Prostate gland (tissue), 2 donors: ENCODE measurements around the gene MAP10. TPM values are rescaled to one million over a fixed set of nuclear protein-coding genes. Genes with fewer than 3 reads are reported as not detected.

Experiments used
- DNase-seq: peaks from one replicate; pipeline ENCODE4 v3.0.0-alpha.2; 2019; ENCODE audit warnings: low spot score
- H3K27ac ChIP-seq, 2 donors: fragments of 200-600 bp; sonication (generic); 2 replicates each; pipeline ENCODE4 v1.5.1; 2017 to 2019
- H3K27me3 ChIP-seq: fragments of 200-600 bp; sonication (generic); replicated peaks from 2 replicates; pipeline ENCODE4 v1.5.1; 2019; ENCODE audit not compliant: insufficient read depth
- H3K36me3 ChIP-seq, 2 donors: fragments of 200-600 bp; sonication (generic); 1 replicate in 1 of 2; 2 replicates in 1 of 2; pipeline versions ENCODE4 v1.5.1 to v1.8.1; 2017 to 2019
- H3K4me1 ChIP-seq: fragments of 200-600 bp; sonication (generic); replicated peaks from 2 replicates; pipeline ENCODE4 v1.5.1; 2019
- H3K4me3 ChIP-seq, 2 donors: fragments of 200-600 bp; sonication (generic); 2 replicates each; pipeline ENCODE4 v1.5.1; 2017 to 2019
- H3K9me3 ChIP-seq: fragments of 200-600 bp; sonication (generic); 2 replicates; pipeline ENCODE4 v1.5.1; 2017
- POLR2A ChIP-seq: fragments of 450-650 bp; IDR thresholded peaks from one replicate; pipeline ENCODE4 v1.6.1; 2016; ENCODE audit warnings: antibody characterized with exemption, mild to moderate bottlenecking
- POLR2AphosphoS5 ChIP-seq: sonication (generic); formaldehyde crosslinking; IDR thresholded peaks from one replicate; pipeline ENCODE4 v1.6.1; 2017; ENCODE audit warnings: antibody characterized with exemption
- WGBS: methylation state at CpG from one replicate; pipeline ENCODE4 v1.1.5; 2018; 5-methylcytosine and 5-hydroxymethylcytosine counted together
- intact Hi-C: fragments of 100-400 bp; cut with DNase I; formaldehyde crosslinking; loops from one replicate; pipeline ENCODE4 v1.14.2; 2022
- total RNA-seq, 2 donors: library from RNA; depleted of rRNA; stranded (reverse); fragments of >200 nt; gene quantifications; one replicate each; pipeline ENCODE4 v1.1.0, GENCODE V29; 2016
- TF ChIP-seq, protein P1 (sequence below), 4 experiments: fragments of 200-600 bp in 2 of 4; fragments of 450-650 bp in 2 of 4; sonication (generic) in 2 of 4; IDR thresholded peaks; 1 replicate in 3 of 4; 2 replicates in 1 of 4; pipeline ENCODE4 v1.5.1; 2016 to 2019; ENCODE audit warnings: antibody characterized with exemption in 4 of 4, mild to moderate bottlenecking in 2 of 4, moderate library complexity in 2 of 4

Gene MAP10
- total RNA-seq, 2 donors from 2014 or later: 0.82 to 6.2 TPM

DNA sequence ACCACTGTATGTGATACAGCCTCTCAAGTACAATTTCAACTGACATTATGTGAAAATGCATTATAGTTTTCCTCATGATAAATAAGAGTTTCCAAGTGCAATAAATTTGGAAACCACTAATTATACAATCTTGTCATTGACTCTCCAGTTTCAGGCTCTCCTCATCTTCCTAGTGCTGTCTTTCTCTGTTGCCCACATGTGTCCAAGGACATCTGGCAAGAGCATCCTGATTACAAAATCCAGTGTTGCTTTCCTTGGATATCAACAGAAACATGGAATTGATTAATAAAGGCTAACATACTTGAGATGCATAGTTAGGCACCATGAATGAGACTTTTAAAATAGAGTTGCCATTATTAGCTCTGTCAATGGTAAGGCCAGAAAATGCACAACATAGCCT lies 15.6 kb upstream of the MAP10 start:
- no peaks in the 10 kb centered on the region for H3K27me3 ChIP-seq
- H3K4me3 ChIP-seq: no peak overlapping the region
- H3K27ac ChIP-seq: no peak overlapping the region
- H3K9me3 ChIP-seq: no peaks in the 10 kb centered on the region
- intact Hi-C loops: no loop called here
- H3K36me3 ChIP-seq: no peaks in the 10 kb centered on the region
- no peak for TF ChIP-seq POLR2AphosphoS5
- H3K4me1 ChIP-seq: no peaks in the 10 kb centered on the region
- DNase-seq: no peak

DNA sequence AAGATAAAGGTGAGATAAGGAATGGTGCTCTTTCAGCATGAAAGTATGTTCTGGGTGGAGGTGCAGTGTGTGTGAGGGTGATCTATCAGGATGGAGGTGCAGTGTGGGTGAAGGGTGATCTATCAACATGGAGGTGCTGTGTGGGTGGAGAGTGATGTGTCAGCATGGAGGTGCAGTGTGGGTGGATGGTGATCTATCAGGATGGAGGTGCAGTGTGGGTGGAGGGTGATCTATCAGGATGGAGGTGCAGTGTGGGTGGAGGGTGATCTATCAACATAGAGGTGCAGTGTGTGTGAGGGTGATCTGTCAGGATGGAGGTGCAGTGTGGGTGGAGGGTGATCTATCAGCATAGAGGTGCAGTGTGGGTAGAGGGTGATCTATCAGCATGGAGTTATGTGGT lies 12.3 kb upstream of the MAP10 start:
- intact Hi-C loops: no loop called here
- H3K36me3 ChIP-seq: no peaks in the 10 kb centered on the region
- no peaks in the 10 kb centered on the region for H3K4me1 ChIP-seq
- DNase-seq: no peak
- no peaks in the 10 kb centered on the region for H3K27me3 ChIP-seq
- H3K4me3 ChIP-seq: no peak overlapping the region
- no peak overlapping the region for H3K27ac ChIP-seq
- H3K9me3 ChIP-seq: no peaks in the 10 kb centered on the region
- TF ChIP-seq, protein P1, sequence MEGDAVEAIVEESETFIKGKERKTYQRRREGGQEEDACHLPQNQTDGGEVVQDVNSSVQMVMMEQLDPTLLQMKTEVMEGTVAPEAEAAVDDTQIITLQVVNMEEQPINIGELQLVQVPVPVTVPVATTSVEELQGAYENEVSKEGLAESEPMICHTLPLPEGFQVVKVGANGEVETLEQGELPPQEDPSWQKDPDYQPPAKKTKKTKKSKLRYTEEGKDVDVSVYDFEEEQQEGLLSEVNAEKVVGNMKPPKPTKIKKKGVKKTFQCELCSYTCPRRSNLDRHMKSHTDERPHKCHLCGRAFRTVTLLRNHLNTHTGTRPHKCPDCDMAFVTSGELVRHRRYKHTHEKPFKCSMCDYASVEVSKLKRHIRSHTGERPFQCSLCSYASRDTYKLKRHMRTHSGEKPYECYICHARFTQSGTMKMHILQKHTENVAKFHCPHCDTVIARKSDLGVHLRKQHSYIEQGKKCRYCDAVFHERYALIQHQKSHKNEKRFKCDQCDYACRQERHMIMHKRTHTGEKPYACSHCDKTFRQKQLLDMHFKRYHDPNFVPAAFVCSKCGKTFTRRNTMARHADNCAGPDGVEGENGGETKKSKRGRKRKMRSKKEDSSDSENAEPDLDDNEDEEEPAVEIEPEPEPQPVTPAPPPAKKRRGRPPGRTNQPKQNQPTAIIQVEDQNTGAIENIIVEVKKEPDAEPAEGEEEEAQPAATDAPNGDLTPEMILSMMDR (IDR thresholded peaks at IDR 0.05): no peak
- TF ChIP-seq POLR2AphosphoS5: no peak
- TF ChIP-seq POLR2A: no peak

DNA sequence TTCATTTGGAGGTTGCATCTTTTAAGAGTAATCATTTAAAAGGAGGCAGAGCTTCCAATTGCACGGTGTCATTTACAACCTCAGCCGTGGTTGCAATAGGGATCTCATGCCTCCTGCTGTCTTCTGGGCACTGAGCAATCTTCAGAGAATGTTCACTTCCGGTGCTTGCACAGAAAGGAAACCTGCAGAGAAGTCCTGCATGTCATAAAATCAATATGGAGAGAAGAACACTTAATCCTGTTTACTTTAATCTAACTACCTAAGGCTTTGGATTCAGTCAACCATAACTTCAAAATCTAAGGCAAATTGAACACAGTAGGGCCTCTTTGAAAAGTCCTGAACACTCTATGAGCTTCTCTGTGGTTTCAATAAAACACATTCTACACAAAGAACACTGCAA lies 11.3 kb upstream of the MAP10 start:
- peak; percentile 13 for DNase-seq

DNA sequence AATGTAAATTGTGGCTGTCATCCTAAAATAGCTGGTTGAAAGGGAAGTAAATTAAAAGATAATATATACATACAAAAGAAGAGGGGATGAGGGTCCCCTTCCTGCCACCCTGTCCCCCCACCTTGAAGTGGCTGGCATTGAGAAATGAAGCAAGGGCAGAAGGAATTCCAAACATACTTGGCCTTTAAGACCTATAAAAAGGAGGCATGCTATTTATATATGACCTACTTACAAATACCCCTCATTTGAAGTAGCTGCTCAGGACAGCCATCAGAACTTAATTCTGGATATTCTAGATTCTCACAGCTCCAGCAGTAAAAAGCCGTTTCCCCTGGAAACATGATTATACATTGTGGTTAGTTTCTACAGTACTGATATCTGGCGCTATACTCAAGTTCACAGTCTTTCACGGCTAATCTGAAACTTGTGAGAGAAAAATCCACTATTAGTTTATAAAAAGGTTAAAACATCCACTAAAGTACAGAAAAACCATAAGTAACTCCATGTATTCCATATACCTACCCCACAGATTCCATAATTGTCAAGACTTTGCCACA lies 9.6 kb upstream of the MAP10 start:
- no peak overlapping the region for H3K4me3 ChIP-seq
- H3K27ac ChIP-seq: no peak overlapping the region
- 81% methylated on average over 3 of the region's 3 CpGs for WGBS
- H3K9me3 ChIP-seq: no peaks in the 10 kb centered on the region
- TF ChIP-seq, protein P1 (IDR thresholded peaks at IDR 0.05): no peak
- TF ChIP-seq POLR2A: no peak
- TF ChIP-seq POLR2AphosphoS5: no peak
- no peaks in the 10 kb centered on the region for H3K36me3 ChIP-seq
- no peak for DNase-seq
- intact Hi-C loops: loop anchor here (5.0 kb wide), 1 partner anchor 158 kb away; no protein-coding TSS in a partner anchor
- no peaks in the 10 kb centered on the region for H3K27me3 ChIP-seq
- no peaks in the 10 kb centered on the region for H3K4me1 ChIP-seq

More for the DNA sequence above, 11.3 kb upstream of the MAP10 start:
- Histone ChIP-seq H3K36me3 (no peaks in the 10 kb centered on the region), H3K4me1 (no peaks in the 10 kb centered on the region), H3K27me3 (no peaks in the 10 kb centered on the region), H3K27ac (no peak overlapping the region), H3K9me3 (no peaks in the 10 kb centered on the region), H3K4me3 (no peak overlapping the region)
- WGBS: 19% methylated on average over 3 of the region's 3 CpGs
- TF ChIP-seq POLR2AphosphoS5: peak; percentile 50
- TF ChIP-seq, protein P1 (IDR thresholded peaks at IDR 0.05): peak in 3 of 4 experiments; percentile 11 to 22 (median 13)
- no peak for TF ChIP-seq POLR2A
- intact Hi-C loops: no loop called here

DNA sequence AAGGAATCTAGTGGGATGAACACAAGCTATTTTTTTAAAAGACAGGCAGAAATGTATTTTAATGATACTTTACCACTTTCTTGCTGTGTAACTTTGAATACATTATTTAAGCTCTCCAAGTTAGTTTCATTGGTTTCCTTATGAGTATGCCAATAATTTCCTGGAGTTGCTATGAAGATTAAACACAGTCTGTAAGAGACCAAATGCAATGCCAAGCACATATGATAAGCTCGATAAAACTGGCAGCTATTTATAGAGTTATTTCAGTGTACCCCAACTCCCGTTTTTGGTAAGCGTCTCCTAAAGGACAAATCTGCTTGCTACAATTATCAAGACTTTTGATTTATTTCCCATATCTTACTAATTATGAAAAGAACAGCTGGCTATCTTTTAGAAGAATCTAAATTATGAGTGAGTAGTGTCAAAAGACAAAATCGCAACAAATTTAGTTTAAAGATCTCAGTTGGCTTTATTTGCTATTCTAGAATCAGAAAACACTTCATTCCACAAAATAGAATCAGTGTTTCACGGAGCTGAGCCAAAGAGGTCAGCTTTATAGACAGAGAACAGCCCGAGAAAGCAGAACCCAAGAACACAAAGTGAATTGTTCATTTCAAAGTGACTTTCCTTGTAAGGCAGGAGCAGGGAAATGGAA lies 7.2 kb upstream of the MAP10 start:
- H3K27me3 ChIP-seq: no peaks in the 10 kb centered on the region
- H3K36me3 ChIP-seq: no peaks in the 10 kb centered on the region
- no peaks in the 10 kb centered on the region for H3K9me3 ChIP-seq
- no peaks in the 10 kb centered on the region for H3K4me1 ChIP-seq
- H3K27ac ChIP-seq: no peak overlapping the region
- intact Hi-C loops: loop anchor here (5.0 kb wide), 1 partner anchor 161 kb away; no protein-coding TSS in a partner anchor
- H3K4me3 ChIP-seq: no peak overlapping the region
- no peak for DNase-seq
- no peak for TF ChIP-seq POLR2A
- TF ChIP-seq, protein P1 (IDR thresholded peaks at IDR 0.05): no peak
- no peak for TF ChIP-seq POLR2AphosphoS5
- WGBS: 38% methylated on average over 6 of the region's 6 CpGs
